ENCODE measurements around the gene SDC3.

DNA sequence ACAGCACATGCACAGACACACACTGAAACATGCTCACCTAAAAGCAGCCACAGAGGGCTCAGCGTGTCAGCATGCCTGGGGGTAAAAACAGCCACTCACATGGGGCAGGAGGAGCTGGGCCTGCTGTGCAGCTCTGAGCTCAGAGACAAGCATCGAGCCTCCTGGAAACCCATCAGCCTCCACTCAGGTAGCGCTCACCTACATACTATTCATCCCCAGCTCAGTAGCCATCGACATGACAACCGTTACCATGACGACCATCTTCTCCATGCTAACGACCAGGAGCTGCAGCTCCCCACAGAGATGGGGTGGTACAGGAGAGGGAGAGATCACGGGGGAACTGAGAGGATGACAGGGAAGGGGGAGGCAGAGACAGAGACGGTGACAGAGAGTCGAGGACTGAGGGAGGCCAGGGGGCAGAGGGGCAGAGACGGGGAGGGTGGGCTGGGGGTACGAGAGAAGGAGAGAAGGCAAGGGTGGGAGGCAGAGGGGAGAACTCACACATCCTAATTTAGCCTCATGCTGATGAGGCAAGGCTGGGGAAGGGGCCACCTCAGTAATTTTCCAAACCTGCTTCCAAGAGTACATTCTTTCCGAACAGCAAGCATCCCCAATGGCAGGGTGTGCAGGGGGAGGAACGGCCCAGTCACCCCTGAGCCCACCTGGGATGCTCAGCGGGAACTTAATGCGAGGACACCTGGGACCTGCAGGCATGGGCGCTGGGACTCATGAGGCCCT is 28.4 kb downstream of the SDC3 start:
- TF ChIP-seq, protein P1, sequence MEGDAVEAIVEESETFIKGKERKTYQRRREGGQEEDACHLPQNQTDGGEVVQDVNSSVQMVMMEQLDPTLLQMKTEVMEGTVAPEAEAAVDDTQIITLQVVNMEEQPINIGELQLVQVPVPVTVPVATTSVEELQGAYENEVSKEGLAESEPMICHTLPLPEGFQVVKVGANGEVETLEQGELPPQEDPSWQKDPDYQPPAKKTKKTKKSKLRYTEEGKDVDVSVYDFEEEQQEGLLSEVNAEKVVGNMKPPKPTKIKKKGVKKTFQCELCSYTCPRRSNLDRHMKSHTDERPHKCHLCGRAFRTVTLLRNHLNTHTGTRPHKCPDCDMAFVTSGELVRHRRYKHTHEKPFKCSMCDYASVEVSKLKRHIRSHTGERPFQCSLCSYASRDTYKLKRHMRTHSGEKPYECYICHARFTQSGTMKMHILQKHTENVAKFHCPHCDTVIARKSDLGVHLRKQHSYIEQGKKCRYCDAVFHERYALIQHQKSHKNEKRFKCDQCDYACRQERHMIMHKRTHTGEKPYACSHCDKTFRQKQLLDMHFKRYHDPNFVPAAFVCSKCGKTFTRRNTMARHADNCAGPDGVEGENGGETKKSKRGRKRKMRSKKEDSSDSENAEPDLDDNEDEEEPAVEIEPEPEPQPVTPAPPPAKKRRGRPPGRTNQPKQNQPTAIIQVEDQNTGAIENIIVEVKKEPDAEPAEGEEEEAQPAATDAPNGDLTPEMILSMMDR (IDR thresholded peaks at IDR 0.05; ENCODE audit: low read depth, low read length, missing input control): no peak
- no peak for TF ChIP-seq GABPA (IDR thresholded peaks at IDR 0.05 in 1 of 2, conservative IDR thresholded peaks at IDR 0.05 in 1 of 2)
- no peak for TF ChIP-seq TAF1 (conservative IDR thresholded peaks at IDR 0.05)
- TF ChIP-seq, protein P2, sequence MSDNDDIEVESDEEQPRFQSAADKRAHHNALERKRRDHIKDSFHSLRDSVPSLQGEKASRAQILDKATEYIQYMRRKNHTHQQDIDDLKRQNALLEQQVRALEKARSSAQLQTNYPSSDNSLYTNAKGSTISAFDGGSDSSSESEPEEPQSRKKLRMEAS (IDR thresholded peaks at IDR 0.05): no peak
- TF ChIP-seq SP1 (IDR thresholded peaks at IDR 0.05): no peak
- TF ChIP-seq, protein P3, sequence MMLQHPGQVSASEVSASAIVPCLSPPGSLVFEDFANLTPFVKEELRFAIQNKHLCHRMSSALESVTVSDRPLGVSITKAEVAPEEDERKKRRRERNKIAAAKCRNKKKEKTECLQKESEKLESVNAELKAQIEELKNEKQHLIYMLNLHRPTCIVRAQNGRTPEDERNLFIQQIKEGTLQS (IDR thresholded peaks at IDR 0.05): no peak
- no peak for TF ChIP-seq RXRA (IDR thresholded peaks at IDR 0.05)
- no peak for TF ChIP-seq HNF4A (conservative IDR thresholded peaks at IDR 0.05)
- TF ChIP-seq, protein P4, sequence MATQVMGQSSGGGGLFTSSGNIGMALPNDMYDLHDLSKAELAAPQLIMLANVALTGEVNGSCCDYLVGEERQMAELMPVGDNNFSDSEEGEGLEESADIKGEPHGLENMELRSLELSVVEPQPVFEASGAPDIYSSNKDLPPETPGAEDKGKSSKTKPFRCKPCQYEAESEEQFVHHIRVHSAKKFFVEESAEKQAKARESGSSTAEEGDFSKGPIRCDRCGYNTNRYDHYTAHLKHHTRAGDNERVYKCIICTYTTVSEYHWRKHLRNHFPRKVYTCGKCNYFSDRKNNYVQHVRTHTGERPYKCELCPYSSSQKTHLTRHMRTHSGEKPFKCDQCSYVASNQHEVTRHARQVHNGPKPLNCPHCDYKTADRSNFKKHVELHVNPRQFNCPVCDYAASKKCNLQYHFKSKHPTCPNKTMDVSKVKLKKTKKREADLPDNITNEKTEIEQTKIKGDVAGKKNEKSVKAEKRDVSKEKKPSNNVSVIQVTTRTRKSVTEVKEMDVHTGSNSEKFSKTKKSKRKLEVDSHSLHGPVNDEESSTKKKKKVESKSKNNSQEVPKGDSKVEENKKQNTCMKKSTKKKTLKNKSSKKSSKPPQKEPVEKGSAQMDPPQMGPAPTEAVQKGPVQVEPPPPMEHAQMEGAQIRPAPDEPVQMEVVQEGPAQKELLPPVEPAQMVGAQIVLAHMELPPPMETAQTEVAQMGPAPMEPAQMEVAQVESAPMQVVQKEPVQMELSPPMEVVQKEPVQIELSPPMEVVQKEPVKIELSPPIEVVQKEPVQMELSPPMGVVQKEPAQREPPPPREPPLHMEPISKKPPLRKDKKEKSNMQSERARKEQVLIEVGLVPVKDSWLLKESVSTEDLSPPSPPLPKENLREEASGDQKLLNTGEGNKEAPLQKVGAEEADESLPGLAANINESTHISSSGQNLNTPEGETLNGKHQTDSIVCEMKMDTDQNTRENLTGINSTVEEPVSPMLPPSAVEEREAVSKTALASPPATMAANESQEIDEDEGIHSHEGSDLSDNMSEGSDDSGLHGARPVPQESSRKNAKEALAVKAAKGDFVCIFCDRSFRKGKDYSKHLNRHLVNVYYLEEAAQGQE (IDR thresholded peaks at IDR 0.05): no peak
- no peak for TF ChIP-seq FOXA2 (IDR thresholded peaks at IDR 0.05)
- TF ChIP-seq NR2F2 (IDR thresholded peaks at IDR 0.05): no peak
- TF ChIP-seq YY1 (IDR thresholded peaks at IDR 0.05): no peak
- no peak for TF ChIP-seq JUND (IDR thresholded peaks at IDR 0.05)
- no peak for TF ChIP-seq RAD21 (IDR thresholded peaks at IDR 0.05)

All from liver (tissue), 3 donors.